Panc1 (cell line): Measurements from ENCODE around the gene DVL2. TPM values are rescaled to one million over a fixed set of nuclear protein-coding genes. Genes with fewer than 3 reads are reported as not detected.

Experiments used
- ATAC-seq: fragments of 200-7000 bp; cut with Tn5 transposase; 2 replicates; pipeline ENCODE4 v1.9.1; 2020; ENCODE audit warnings: mild to moderate bottlenecking, moderate library complexity
- BruUV-seq: library from RNA; stranded (reverse); fragments of 400-500 nt; replicated peaks from 2 replicates; lab custom pipeline; 2021; lab: Mats Ljungman, UMichigan
- CTCF ChIA-PET: fragments of 300-600 bp; sonication (Branson Sonifier 250); formaldehyde crosslinking; loops from one replicate; lab custom pipeline; 2022; ENCODE audit warnings: antibody characterized with exemption; lab: Charles Lee
- POLR2A ChIA-PET: fragments of 300-600 bp; sonication (Branson Sonifier 250); formaldehyde crosslinking; loops from one replicate; lab custom pipeline; 2022; ENCODE audit warnings: antibody characterized with exemption; lab: Charles Lee
- DNase-seq: peaks from one replicate; pipeline ENCODE4 v3.0.0-alpha.2; 2010; ENCODE audit warnings: low read depth, low spot score
- H3K27ac ChIP-seq: 2 replicates; pipeline ENCODE4 v1.5.1; 2011; ENCODE audit warnings: mild to moderate bottlenecking, low read length, inconsistent platforms
- H3K27me3 ChIP-seq: fragments of 200-500 bp; sonication (Bioruptor generic); 2 replicates; pipeline ENCODE4 v1.6.0; 2014; ENCODE audit warnings: low read length, inconsistent platforms; ENCODE audit not compliant: control insufficient read depth, insufficient read depth
- H3K36me3 ChIP-seq: fragments of 200-500 bp; sonication (Bioruptor generic); 2 replicates; pipeline ENCODE4 v1.5.1; 2014; ENCODE audit warnings: inconsistent platforms, mild to moderate bottlenecking, low read length, moderate library complexity; ENCODE audit not compliant: control insufficient read depth, insufficient read depth
- H3K4me1 ChIP-seq: 2 replicates; pipeline ENCODE4 v1.5.1; 2011; ENCODE audit warnings: inconsistent platforms, mild to moderate bottlenecking, low read length, moderate library complexity; ENCODE audit not compliant: control insufficient read depth, insufficient read depth
- H3K4me3 ChIP-seq, 2 experiments: 2 replicates each; pipeline ENCODE4 v1.5.1; 2011 to 2012; ENCODE audit warnings: low read depth in 2 of 2, low read length in 2 of 2, mild to moderate bottlenecking in 2 of 2, inconsistent platforms in 1 of 2, moderate library complexity in 1 of 2
- H3K9me3 ChIP-seq: fragments of 200-500 bp; sonication (Bioruptor generic); 2 replicates; pipeline ENCODE4 v1.5.1; 2014; ENCODE audit warnings: low read depth, mild to moderate bottlenecking, inconsistent platforms, low read length, moderate library complexity; ENCODE audit not compliant: control insufficient read depth, insufficient read depth
- POLR2AphosphoS5 ChIP-seq: IDR thresholded peaks from 2 replicates; pipeline ENCODE4 v1.6.1; 2012; ENCODE audit warnings: mild to moderate bottlenecking, low read depth, low read length, moderate library complexity
- SIN3A ChIP-seq: IDR thresholded peaks from 2 replicates; pipeline ENCODE4 v1.6.1; 2012; ENCODE audit warnings: low read depth, mild to moderate bottlenecking, low read length, moderate library complexity, borderline replicate concordance; ENCODE audit not compliant: insufficient read depth
- TCF7L2 ChIP-seq: IDR thresholded peaks from 2 replicates; pipeline ENCODE4 v1.6.1; 2011; ENCODE audit warnings: mild to moderate bottlenecking, low read depth, low read length, inconsistent platforms
- in situ Hi-C: cut with HindIII; loops from 2 replicates; pipeline ENCODE4 v1.10.0; 2016; ENCODE audit warnings: low sequenced_read_pairs, low pct_unique_long_range_greater_than_20kb
- intact Hi-C: fragments of 100-400 bp; cut with micrococcal nuclease; formaldehyde crosslinking; loops from one replicate; pipeline ENCODE4 v1.10.0; 2022; ENCODE audit not compliant: unreplicated experiment
- total RNA-seq: library from RNA; stranded (reverse); gene quantifications from one replicate; pipeline ENCODE4 v1.2.1, GENCODE V29; 2021; ENCODE audit not compliant: unreplicated experiment
- TF ChIP-seq, protein P1 (sequence below): fragments of 450-650 bp; IDR thresholded peaks from 2 replicates; pipeline ENCODE4 v1.5.1; 2017; ENCODE audit warnings: mild to moderate bottlenecking
- TF ChIP-seq, protein P2 (sequence below), 2 experiments: IDR thresholded peaks; 2 replicates each; pipeline ENCODE4 v1.6.1; 2011 to 2012; ENCODE audit warnings: low read depth in 2 of 2, control low read depth in 1 of 2, low read length in 1 of 2, mild to moderate bottlenecking in 1 of 2, moderate library complexity in 1 of 2; ENCODE audit not compliant: insufficient read depth in 1 of 2

The DVL2 gene
- total RNA-seq, 1 experiment from 2014 or later = 84.2 TPM

DNA sequence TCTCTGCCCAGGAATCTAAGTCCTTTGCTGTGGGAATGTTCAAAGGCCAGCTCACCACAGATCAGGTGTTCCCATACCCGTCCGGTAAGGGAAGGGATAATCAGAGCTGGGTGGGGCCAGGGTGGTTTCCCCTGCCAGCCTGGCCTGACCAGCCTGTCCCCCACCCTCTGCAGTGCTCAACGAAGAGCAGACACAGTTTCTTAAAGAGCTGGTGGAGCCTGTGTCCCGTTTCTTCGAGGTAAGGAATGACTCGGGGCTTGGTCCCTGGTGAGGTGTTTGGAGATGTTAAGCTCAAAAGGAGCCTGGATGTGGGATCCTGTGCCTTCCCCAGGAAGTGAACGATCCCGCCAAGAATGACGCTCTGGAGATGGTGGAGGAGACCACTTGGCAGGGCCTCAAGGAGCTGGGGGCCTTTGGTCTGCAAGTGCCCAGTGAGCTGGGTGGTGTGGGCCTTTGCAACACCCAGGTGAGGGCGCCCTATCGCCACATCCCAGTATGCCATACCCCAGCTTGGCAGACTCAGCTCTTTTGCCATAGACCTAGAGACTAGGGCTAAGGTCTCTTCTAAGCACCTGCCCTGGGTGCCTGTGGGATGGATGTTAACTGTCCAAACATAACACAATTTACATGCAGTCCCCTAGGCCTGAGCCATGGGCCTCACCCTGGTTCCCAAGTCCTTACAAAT is 13.6 kb downstream of the DVL2 start:
- H3K4me3 ChIP-seq = peak overlapping the region; percentile 73 to 78
- in situ Hi-C loops (no loop called here), intact Hi-C loops (no loop called here)
- BruUV-seq = no TSS peak
- ChIA-PET CTCF (interaction anchor here (0.5 to 1.2 kb wide), 4 partner anchors 16 to 175 kb away, joined by 3 to 4 read pairs (median 4); no protein-coding TSS in a partner anchor), POLR2A (interaction anchor here (0.6 kb wide), 1 partner anchor 37 kb away, joined by 3 read pairs; no protein-coding TSS in a partner anchor)
- TF ChIP-seq, protein P1, sequence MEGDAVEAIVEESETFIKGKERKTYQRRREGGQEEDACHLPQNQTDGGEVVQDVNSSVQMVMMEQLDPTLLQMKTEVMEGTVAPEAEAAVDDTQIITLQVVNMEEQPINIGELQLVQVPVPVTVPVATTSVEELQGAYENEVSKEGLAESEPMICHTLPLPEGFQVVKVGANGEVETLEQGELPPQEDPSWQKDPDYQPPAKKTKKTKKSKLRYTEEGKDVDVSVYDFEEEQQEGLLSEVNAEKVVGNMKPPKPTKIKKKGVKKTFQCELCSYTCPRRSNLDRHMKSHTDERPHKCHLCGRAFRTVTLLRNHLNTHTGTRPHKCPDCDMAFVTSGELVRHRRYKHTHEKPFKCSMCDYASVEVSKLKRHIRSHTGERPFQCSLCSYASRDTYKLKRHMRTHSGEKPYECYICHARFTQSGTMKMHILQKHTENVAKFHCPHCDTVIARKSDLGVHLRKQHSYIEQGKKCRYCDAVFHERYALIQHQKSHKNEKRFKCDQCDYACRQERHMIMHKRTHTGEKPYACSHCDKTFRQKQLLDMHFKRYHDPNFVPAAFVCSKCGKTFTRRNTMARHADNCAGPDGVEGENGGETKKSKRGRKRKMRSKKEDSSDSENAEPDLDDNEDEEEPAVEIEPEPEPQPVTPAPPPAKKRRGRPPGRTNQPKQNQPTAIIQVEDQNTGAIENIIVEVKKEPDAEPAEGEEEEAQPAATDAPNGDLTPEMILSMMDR = peak; percentile 83; the same call in 1 of the 2 replicates
- TF ChIP-seq TCF7L2 (no peak; the same call in 1 of the 2 replicates), SIN3A (no peak), POLR2AphosphoS5 (peak; percentile 79)
- TF ChIP-seq, protein P2, sequence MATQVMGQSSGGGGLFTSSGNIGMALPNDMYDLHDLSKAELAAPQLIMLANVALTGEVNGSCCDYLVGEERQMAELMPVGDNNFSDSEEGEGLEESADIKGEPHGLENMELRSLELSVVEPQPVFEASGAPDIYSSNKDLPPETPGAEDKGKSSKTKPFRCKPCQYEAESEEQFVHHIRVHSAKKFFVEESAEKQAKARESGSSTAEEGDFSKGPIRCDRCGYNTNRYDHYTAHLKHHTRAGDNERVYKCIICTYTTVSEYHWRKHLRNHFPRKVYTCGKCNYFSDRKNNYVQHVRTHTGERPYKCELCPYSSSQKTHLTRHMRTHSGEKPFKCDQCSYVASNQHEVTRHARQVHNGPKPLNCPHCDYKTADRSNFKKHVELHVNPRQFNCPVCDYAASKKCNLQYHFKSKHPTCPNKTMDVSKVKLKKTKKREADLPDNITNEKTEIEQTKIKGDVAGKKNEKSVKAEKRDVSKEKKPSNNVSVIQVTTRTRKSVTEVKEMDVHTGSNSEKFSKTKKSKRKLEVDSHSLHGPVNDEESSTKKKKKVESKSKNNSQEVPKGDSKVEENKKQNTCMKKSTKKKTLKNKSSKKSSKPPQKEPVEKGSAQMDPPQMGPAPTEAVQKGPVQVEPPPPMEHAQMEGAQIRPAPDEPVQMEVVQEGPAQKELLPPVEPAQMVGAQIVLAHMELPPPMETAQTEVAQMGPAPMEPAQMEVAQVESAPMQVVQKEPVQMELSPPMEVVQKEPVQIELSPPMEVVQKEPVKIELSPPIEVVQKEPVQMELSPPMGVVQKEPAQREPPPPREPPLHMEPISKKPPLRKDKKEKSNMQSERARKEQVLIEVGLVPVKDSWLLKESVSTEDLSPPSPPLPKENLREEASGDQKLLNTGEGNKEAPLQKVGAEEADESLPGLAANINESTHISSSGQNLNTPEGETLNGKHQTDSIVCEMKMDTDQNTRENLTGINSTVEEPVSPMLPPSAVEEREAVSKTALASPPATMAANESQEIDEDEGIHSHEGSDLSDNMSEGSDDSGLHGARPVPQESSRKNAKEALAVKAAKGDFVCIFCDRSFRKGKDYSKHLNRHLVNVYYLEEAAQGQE (IDR thresholded peaks at IDR 0.05; ENCODE audit: insufficient read depth in 1 of 2, low read depth in 2 of 2, low read length in 1 of 2) = no peak
- H3K27ac ChIP-seq = peak overlapping the region; percentile 95
- peaks cover 5% of the 10 kb centered on the region; the same call in 1 of the 2 replicates for H3K36me3 ChIP-seq
- ATAC-seq (peak; percentile 47), DNase-seq (no peak)
- no peaks in the 10 kb centered on the region for H3K27me3 ChIP-seq
- no peaks in the 10 kb centered on the region for H3K9me3 ChIP-seq
- peaks cover 65% of the 10 kb centered on the region for H3K4me1 ChIP-seq

DNA sequence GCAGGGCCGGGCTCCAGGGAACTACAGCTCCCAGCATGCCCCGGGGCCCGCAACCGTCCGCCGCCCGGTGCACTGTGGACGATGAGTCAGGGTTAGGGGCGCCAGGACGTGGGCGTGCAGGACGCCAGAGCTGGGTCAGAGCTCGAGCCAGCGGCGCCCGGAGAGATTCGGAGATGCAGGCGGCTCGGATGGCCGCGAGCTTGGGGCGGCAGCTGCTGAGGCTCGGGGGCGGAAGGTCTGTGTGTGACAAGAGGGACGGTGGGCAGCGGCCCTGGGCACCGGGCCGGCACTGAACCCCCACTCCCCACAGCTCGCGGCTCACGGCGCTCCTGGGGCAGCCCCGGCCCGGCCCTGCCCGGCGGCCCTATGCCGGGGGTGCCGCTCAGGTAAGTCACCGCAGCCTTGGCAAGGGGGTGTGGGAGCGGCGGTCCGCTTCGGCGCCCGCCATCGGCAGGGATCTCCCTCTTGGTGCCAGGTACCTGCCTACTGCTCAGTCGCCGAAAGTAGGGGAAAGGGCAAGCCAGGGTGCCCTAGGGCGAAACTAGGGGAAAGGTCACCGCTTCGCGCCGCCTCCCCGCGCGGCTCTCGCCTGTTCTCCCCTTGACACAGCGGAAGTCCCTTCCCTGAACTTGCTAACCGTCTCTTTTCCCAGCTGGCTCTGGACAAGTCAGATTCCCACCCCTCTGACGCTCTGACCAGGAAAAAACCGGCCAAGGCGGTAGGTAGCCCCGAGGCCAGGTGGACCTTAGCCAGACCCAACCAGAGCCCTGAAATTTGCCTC is 14.3 kb downstream of the DVL2 start, which contains the start of the genes ACADVL and DLG4:
TSS of gene ACADVL (plus strand) at position 127 of the 781 bp plus-strand sequence. CDS start at position 174, 47 bp downstream.
TSS of gene DLG4 (minus strand) at position 25 of the 781 bp plus-strand sequence.
- ChIA-PET CTCF (interaction anchor here (0.6 to 1.2 kb wide), 3 partner anchors 77 to 174 kb away, joined by 3 to 4 read pairs (median 4); no protein-coding TSS in a partner anchor), POLR2A (interaction anchor here (0.6 kb wide), 2 partner anchors 36 to 102 kb away, joined by 3 read pairs; no protein-coding TSS in a partner anchor)
- peak within 1 kb of the TSS; percentile 95 for H3K27ac ChIP-seq
- no peak for DNase-seq
- no peaks in the 10 kb centered on the region for H3K9me3 ChIP-seq
- peaks cover 57% of the 10 kb centered on the region for H3K4me1 ChIP-seq
- peak; percentile 70; the same call in 1 of the 2 replicates for TF ChIP-seq SIN3A
- TF ChIP-seq TCF7L2 = no peak
- H3K27me3 ChIP-seq = no peaks in the 10 kb centered on the region
- peaks cover 5% of the 10 kb centered on the region; the same call in 1 of the 2 replicates for H3K36me3 ChIP-seq
- BruUV-seq = no TSS peak
- ATAC-seq = peak; percentile 73
- intact Hi-C loops = no loop called here
- peak within 1 kb of the TSS; percentile 73 to 78 for H3K4me3 ChIP-seq
- in situ Hi-C loops = no loop called here
